GM21723 (cell line): ENCODE data around the gene GSTA5.
"Not testable (repeated sequence)": the region's sequence is repeated elsewhere in the genome, so short reads cannot be mapped to it uniquely, and the experiment has no call there.

ENCODE experiments used
- ATAC-seq: cut with Tn5 transposase; IDR thresholded peaks from one replicate; pipeline ENCODE4 v1.9.1; 2021; ENCODE audit warnings: mild to moderate bottlenecking, moderate library complexity; ENCODE audit not compliant: unreplicated experiment

The GSTA5 gene

GRCh38 chr6:52794366-52794765 is 46.2 kb downstream of the GSTA5 start:
- ATAC-seq, result not testable (repeated sequence)

GRCh38 chr6:52790861-52791260 is 49.8 kb downstream of the GSTA5 start:
- no peak for ATAC-seq

- ATAC-seq, result not testable (repeated sequence)
Observed at GRCh38 chr6:52789658-52790057, 51.0 kb downstream of the GSTA5 start.

GRCh38 chr6:52788478-52788877 is 52.1 kb downstream of the GSTA5 start:
- no peak for ATAC-seq

- ATAC-seq, result no peak
Observed at GRCh38 chr6:52787917-52788316, 52.7 kb downstream of the GSTA5 start.

DNA sequence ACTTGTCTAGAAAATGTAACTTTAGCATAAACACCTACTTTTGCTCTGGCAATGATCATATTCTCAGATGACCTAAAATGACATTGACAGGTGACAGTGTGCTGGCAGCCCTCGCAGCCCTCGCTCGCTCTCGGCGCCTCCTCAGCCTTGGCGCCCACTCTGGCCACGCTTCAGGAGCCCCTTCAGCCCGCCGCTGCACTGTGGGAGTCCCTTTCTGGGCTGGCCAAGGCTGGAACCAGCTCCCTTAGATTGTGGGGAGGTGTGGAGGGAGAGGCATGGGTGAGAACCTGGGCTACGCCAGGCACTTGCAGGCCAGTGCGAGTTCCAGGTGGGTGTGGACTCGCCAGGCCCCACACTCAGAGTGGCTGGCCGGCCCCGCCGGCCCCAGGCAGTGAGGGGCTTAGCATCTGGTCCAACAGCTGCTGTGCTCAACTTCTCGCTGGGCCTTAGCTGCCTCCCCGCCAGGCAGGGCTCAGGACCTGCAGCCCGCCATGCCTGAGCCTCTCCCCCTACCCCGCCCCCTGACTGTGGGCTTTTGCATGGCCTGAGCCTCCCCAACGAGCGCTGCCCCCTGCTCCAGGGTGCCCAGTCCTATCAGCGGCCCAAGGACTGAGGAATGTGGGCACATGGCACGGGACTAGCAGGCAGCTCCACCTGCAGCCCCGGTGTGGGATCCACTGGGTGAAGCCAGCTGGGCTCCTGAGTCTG is 54.2 kb downstream of the GSTA5 start:
- ATAC-seq, result no peak

- not testable (repeated sequence) for ATAC-seq
Observed at GRCh38 chr6:52782696-52783274, 57.8 kb downstream of the GSTA5 start.

GRCh38 chr6:52782209-52782608 is 58.4 kb downstream of the GSTA5 start:
- ATAC-seq, result not testable (repeated sequence)
